H1 (cell line): ENCODE measurements around the gene BARHL1. TPM values are rescaled to one million over a fixed set of nuclear protein-coding genes. Genes with fewer than 3 reads are reported as not detected.

Experiments
- CHD1 ChIP-seq: IDR thresholded peaks from 2 replicates; pipeline ENCODE4 v1.6.1; 2012; ENCODE audit warnings: low read depth, low read length, improper control_type of control experiment
- GABPA ChIP-seq: IDR thresholded peaks from 2 replicates; pipeline ENCODE4 v1.6.1; 2011; ENCODE audit warnings: mild to moderate bottlenecking, low read length, moderate library complexity, borderline replicate concordance; ENCODE audit not compliant: insufficient read depth
- POLR2A ChIP-seq, 2 experiments: IDR thresholded peaks; 1 replicate in 1 of 2; 2 replicates in 1 of 2; pipeline ENCODE4 v1.6.1; 2011; ENCODE audit warnings: low read depth in 2 of 2, low read length in 2 of 2, mild to moderate bottlenecking in 2 of 2; ENCODE audit errors: control extremely low read depth in 1 of 2
- polyA plus RNA-seq, 7 experiments: library from polyadenylated mRNA; depleted of rRNA in 3 of 7; stranded (reverse) in 5 of 7; unstranded in 2 of 7; fragments of >200 nt in 5 of 7; fragments of 200-250 nt in 2 of 7; gene quantifications; 1 replicate in 5 of 7; 2 replicates in 1 of 7; 4 replicates in 1 of 7; pipeline versions ENCODE4 v1.2.1 to v1.2.3, GENCODE V29; 2011 to 2013; ENCODE audit warnings: missing spikeins in 2 of 7, mixed read lengths in 2 of 7
- total RNA-seq: library from RNA; stranded (reverse); fragmentation: NEBNext Ultra II Directional; extraction: Animal tissue kit (Norgen Biotek cat#: 25700); gene quantifications from 2 replicates; pipeline ENCODE4 v1.2.1, GENCODE V29; 2021
- TF ChIP-seq, protein P1 (sequence below): IDR thresholded peaks from 2 replicates; pipeline ENCODE4 v1.6.1; 2012; ENCODE audit warnings: inconsistent platforms

The BARHL1 gene
- total and polyA plus RNA-seq, 2 of the 8 experiments (the other 6 are each of a cell fraction or from before 2014, with no cell fraction given): not detected

DNA sequence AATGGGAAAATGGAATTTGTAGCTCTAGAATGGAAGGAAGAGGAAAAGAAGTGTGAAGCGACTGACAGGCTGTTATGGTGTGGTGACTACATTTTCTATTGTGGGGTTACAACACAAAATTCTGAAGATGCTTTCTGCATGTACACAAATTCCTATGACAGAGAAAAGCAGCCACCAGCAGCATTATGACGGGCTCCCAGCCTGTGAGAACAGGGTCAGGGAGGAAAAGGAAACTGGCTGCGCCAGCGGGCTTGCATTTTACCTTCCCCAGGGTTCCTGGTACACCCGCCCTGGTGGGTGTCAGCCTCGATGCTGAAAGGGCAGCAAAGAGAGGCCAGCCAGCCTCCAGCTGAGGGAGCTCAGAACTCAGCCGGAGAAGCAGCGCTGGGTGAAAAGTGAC lies 46.3 kb downstream of the BARHL1 start (continued):
- TF ChIP-seq, protein P1, sequence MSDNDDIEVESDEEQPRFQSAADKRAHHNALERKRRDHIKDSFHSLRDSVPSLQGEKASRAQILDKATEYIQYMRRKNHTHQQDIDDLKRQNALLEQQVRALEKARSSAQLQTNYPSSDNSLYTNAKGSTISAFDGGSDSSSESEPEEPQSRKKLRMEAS: no peak
- TF ChIP-seq CHD1: no peak
- TF ChIP-seq POLR2A (IDR thresholded peaks at IDR 0.05; ENCODE audit: control extremely low read depth in 1 of 2, low read depth in 2 of 2, low read length in 2 of 2): no peak
- TF ChIP-seq GABPA: no peak
